Right atrium auricular region (tissue), 2 donors: ENCODE measurements around the gene NOSTRIN. TPM values are rescaled to one million over a fixed set of nuclear protein-coding genes. Genes with fewer than 3 reads are reported as not detected.
"Not testable (repeated sequence)": the region's sequence is repeated elsewhere in the genome, so short reads cannot be mapped to it uniquely, and the experiment has no call there.

Source experiments
- DNase-seq: peaks from one replicate; pipeline ENCODE4 v3.0.0-alpha.2; 2019; ENCODE audit warnings: low spot score
- H3K27ac ChIP-seq, 2 donors: fragments of 200-600 bp; sonication (generic); 1 replicate in 1 of 2; 2 replicates in 1 of 2; pipeline ENCODE4 v1.5.1; 2016 to 2019
- H3K27me3 ChIP-seq, 2 donors: fragments of 200-600 bp; sonication (generic); one replicate each; pipeline versions ENCODE4 v1.5.1 to v1.6.0; 2017 to 2019
- H3K36me3 ChIP-seq: fragments of 200-600 bp; sonication (generic); one replicate; pipeline ENCODE4 v1.5.1; 2016
- H3K4me1 ChIP-seq, 2 donors: fragments of 200-600 bp; sonication (generic); one replicate each; pipeline versions ENCODE4 v1.5.1 to v1.6.0; 2017 to 2019
- H3K4me3 ChIP-seq, 2 donors: fragments of 200-600 bp; sonication (generic); 1 replicate in 1 of 2; 2 replicates in 1 of 2; pipeline ENCODE4 v1.5.1; 2017 to 2019; ENCODE audit warnings: mild to moderate bottlenecking in 1 of 2, moderate library complexity in 1 of 2
- H3K9me3 ChIP-seq, 2 donors: fragments of 200-600 bp; sonication (generic); one replicate each; pipeline ENCODE4 v1.5.1; 2019
- total RNA-seq, 2 donors: library from RNA; depleted of rRNA; stranded (reverse); fragments of >200 nt; gene quantifications; one replicate each; pipeline ENCODE4 v1.1.0, GENCODE V29; 2016
- TF ChIP-seq, protein P1 (sequence below), 2 donors: fragments of 200-600 bp; sonication (generic); IDR thresholded peaks; one replicate each; pipeline ENCODE4 v1.5.1; 2019; ENCODE audit warnings: antibody characterized with exemption in 2 of 2

The NOSTRIN gene
- total RNA-seq, 2 donors from 2014 or later = 30.6 to 34.3 TPM

DNA sequence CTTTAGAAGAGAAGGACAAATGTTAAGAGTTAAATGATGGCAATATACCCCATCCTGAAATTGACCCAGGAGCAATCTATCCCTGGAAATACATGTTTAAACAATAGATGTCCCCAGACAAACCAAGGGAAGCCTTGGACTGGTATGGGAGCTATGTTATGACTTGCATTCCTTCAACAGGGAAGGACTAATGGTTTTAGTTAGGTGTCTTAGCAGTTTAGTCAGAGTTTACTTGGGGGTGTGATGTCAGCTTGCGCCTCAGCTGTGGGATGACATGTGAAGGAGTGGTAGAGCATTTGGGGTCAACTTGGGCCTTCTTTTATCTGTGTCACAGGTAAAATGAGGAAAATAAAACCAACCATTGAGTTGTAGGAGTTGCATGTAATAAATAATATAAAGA lies 51.0 kb downstream of the NOSTRIN start:
- Histone ChIP-seq H3K27me3 (no peaks in the 10 kb centered on the region), H3K4me1 (no peaks in the 10 kb centered on the region), H3K9me3 (no peaks in the 10 kb centered on the region), H3K36me3 (no peaks in the 10 kb centered on the region), H3K27ac (no peak overlapping the region), H3K4me3 (no peak overlapping the region)
- no peak for DNase-seq
- TF ChIP-seq, protein P1, sequence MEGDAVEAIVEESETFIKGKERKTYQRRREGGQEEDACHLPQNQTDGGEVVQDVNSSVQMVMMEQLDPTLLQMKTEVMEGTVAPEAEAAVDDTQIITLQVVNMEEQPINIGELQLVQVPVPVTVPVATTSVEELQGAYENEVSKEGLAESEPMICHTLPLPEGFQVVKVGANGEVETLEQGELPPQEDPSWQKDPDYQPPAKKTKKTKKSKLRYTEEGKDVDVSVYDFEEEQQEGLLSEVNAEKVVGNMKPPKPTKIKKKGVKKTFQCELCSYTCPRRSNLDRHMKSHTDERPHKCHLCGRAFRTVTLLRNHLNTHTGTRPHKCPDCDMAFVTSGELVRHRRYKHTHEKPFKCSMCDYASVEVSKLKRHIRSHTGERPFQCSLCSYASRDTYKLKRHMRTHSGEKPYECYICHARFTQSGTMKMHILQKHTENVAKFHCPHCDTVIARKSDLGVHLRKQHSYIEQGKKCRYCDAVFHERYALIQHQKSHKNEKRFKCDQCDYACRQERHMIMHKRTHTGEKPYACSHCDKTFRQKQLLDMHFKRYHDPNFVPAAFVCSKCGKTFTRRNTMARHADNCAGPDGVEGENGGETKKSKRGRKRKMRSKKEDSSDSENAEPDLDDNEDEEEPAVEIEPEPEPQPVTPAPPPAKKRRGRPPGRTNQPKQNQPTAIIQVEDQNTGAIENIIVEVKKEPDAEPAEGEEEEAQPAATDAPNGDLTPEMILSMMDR (IDR thresholded peaks at IDR 0.05) = no peak

DNA sequence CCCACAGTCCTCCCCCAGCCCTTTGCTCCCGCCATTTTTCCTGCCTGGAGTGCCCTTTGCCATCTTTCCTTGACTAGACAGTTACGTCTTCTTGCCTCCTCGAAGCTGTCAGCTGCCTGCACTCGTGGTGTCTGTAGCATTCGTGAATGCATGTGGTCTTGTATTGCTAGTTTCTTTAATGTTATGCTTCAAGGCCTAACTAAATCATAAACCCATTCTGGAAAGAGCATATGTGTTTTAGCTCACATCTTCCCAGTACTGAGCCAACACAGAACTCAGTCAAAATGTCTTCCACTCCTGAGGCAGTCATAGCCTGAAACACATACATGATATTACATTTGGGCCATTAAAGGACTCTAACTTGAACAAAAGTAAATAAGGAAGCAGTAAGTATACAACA lies 52.2 kb downstream of the NOSTRIN start:
- Histone ChIP-seq H3K36me3 (no peaks in the 10 kb centered on the region), H3K27ac (no peak overlapping the region), H3K27me3 (no peaks in the 10 kb centered on the region), H3K4me1 (no peaks in the 10 kb centered on the region), H3K9me3 (no peaks in the 10 kb centered on the region), H3K4me3 (no peak overlapping the region)
- TF ChIP-seq, protein P1 (IDR thresholded peaks at IDR 0.05) = no peak
- no peak for DNase-seq

DNA sequence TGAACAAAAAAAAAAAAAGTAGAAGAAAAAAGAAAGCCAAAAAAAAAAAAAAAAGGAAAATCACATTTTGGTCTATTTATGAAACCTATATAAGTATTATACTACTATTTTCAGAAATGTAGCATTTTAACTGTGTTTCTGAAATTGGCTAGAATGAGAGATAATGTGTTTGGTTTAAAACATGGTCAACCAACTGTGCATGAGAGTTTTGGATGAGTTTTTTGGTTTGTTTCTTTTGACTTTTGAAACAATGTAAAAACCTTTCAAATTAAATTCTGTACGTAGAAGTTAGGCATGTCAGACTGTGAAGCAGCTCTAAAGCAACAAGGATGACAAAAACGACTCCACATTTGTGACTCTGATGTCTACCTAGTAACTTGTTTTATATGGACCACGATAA lies 53.2 kb downstream of the NOSTRIN start:
- Histone ChIP-seq H3K4me3 (no peak overlapping the region), H3K9me3 (no peaks in the 10 kb centered on the region), H3K36me3 (no peaks in the 10 kb centered on the region), H3K4me1 (no peaks in the 10 kb centered on the region), H3K27ac (no peak overlapping the region), H3K27me3 (no peaks in the 10 kb centered on the region)
- TF ChIP-seq, protein P1 (IDR thresholded peaks at IDR 0.05) = no peak
- DNase-seq = no peak

DNA sequence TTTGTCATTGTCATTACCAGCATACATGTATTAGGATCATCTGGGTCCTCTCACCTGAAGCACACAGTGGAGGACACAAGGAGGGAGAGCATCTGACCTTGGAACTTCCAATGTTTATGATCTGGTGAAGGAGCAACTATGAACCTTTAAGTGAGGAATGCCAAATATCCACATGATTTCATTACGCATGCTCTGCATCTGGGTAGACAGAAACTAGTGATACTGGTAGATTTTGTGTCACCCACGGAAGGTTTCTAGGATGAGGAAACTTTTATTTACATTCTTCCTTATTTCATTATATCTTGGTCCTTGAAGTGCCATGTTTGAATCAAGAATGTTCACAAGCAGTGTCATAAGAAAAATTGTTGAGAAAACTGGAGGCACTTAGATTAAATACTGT lies 55.7 kb downstream of the NOSTRIN start:
- Histone ChIP-seq H3K4me3 (no peak overlapping the region), H3K27ac (no peak overlapping the region), H3K27me3 (no peaks in the 10 kb centered on the region), H3K4me1 (no peaks in the 10 kb centered on the region), H3K36me3 (peaks cover 9% of the 10 kb centered on the region), H3K9me3 (no peaks in the 10 kb centered on the region)
- TF ChIP-seq, protein P1 (IDR thresholded peaks at IDR 0.05) = no peak
- DNase-seq = no peak

DNA sequence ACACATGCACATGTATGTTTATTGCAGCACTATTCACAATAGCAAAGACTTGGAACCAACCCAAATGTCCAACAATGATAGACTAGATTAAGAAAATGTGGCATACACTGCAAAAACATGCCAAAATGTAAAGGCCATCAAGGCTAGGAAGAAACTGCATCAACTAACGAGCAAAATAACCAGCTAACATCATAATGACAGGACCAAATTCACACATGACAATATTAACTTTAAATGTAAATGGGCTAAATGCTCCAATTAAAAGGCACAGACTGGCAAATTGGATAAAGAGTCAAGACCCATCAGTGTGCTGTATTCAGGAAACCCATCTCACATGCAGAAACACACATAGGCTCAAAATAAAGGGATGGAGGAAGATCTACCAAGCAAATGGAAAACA lies 64.7 kb downstream of the NOSTRIN start:
- H3K36me3 ChIP-seq = peaks cover 26% of the 10 kb centered on the region
- H3K4me1 ChIP-seq, H3K4me3 ChIP-seq, H3K9me3 ChIP-seq, H3K27ac ChIP-seq, H3K27me3 ChIP-seq, DNase-seq: not testable (repeated sequence)

DNA sequence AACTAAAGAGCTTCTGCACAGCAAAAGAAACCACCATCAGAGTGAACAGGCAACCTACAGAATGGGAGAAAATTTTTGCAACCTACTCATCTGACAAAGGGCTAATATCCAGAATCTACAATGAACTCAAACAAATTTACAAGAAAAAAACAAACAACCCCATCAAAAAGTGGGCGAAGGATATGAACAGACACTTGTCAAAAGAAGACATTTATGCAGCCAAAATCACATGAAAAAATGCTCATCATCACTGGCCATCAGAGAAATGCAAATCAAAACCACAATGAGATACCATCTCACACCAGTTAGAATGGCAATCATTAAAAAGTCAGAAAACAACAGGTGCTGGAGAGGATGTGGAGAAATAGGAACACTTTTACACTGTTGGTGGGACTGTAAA lies 67.9 kb downstream of the NOSTRIN start:
- H3K27ac ChIP-seq, H3K36me3 ChIP-seq, H3K4me3 ChIP-seq, H3K27me3 ChIP-seq, H3K9me3 ChIP-seq, H3K4me1 ChIP-seq, DNase-seq: not testable (repeated sequence)

DNA sequence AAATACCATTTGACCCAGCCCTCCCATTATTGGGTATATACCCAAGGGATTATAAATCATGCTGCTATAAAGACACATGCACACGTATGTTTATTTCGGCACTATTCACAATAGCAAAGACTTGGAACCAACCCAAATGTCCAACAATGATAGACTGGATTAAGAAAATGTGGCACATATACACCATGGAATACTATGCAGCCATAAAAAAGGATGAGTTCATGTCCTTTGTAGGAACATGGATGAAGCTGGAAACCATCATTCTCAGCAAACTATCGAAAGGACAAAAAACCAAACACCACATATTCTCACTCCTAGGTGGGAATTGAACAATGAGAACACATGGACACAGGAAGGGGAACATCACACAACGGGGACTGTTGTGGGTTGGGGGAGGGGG lies 68.4 kb downstream of the NOSTRIN start:
- H3K36me3 ChIP-seq, H3K4me1 ChIP-seq, H3K4me3 ChIP-seq, H3K27me3 ChIP-seq, H3K9me3 ChIP-seq, DNase-seq, H3K27ac ChIP-seq: not testable (repeated sequence)
